HG02852 (cell line): ENCODE results near the gene TEKT5.

Experiments used
- ATAC-seq: cut with Tn5 transposase; IDR thresholded peaks from one replicate; pipeline ENCODE4 v1.9.1; 2021; ENCODE audit warnings: mild to moderate bottlenecking, moderate library complexity; ENCODE audit not compliant: unreplicated experiment

The TEKT5 gene

GRCh38 chr16:10584981-10585438 lies 109.7 kb downstream of the TEKT5 start:
- no peak for ATAC-seq

GRCh38 chr16:10583269-10583668 lies 111.5 kb downstream of the TEKT5 start:
- no peak for ATAC-seq

GRCh38 chr16:10581507-10581906 lies 113.2 kb downstream of the TEKT5 start:
- ATAC-seq = no peak

- no peak for ATAC-seq
These were observed 113.9 kb downstream of the TEKT5 start for GRCh38 chr16:10580883-10581247.

GRCh38 chr16:10579965-10580882 lies 114.5 kb downstream of the TEKT5 start, which contains the start of gene EMP2:
Gene EMP2 (minus strand): TSS chr16:10580598. CDS start chr16:10547617, 32,981 bp downstream.
- no peak for ATAC-seq

GRCh38 chr16:10579575-10579964 lies 115.2 kb downstream of the TEKT5 start:
- no peak for ATAC-seq

GRCh38 chr16:10578474-10579316 lies 116.0 kb downstream of the TEKT5 start:
- ATAC-seq = no peak
